GM18519 (cell line): ENCODE results near the gene GPRC5D.

Experiments
- ATAC-seq: cut with Tn5 transposase; IDR thresholded peaks from one replicate; pipeline ENCODE4 v1.9.1; 2021; ENCODE audit warnings: mild to moderate bottlenecking, moderate library complexity; ENCODE audit not compliant: unreplicated experiment, low FRiP score

Gene GPRC5D

DNA sequence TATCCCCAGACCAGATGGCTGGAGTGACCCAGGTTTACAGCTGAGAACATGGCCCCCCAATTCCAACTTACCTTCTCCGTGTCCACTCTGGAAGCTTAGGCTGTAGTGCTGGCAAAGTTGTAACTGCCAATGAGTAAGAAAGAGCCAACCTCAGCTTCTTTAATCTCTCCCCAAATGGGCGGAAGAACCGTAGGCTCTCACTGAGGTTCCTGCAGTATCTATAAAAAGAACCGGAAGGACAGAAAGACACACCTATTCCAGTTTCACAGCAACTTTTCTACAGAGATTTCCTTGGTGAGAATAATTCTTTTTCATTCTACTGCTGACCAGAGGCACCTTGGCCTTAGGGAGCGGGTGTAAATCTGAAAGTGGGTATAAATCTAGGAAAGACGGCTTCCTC, at the start of gene GPRC5D:
Gene GPRC5D, minus strand, starts transcription at position 135 of the 400 bp plus-strand sequence. CDS start 1,786 bp downstream, outside the sequence.
- ATAC-seq: no peak

DNA sequence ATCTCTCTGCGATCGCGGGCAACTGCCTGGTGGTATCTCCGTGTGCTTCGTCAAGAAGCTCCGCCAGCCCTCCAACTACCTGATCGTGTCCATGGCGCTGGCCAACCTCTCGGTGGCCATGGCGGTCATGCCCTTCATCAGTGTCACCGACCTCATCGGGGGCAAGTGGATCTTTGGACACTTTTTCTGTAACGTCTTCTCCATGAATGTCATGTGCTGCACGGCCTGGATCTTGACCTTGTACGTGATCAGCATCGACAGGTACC, 49.7 kb upstream of the GPRC5D start:
- ATAC-seq: no peak

DNA sequence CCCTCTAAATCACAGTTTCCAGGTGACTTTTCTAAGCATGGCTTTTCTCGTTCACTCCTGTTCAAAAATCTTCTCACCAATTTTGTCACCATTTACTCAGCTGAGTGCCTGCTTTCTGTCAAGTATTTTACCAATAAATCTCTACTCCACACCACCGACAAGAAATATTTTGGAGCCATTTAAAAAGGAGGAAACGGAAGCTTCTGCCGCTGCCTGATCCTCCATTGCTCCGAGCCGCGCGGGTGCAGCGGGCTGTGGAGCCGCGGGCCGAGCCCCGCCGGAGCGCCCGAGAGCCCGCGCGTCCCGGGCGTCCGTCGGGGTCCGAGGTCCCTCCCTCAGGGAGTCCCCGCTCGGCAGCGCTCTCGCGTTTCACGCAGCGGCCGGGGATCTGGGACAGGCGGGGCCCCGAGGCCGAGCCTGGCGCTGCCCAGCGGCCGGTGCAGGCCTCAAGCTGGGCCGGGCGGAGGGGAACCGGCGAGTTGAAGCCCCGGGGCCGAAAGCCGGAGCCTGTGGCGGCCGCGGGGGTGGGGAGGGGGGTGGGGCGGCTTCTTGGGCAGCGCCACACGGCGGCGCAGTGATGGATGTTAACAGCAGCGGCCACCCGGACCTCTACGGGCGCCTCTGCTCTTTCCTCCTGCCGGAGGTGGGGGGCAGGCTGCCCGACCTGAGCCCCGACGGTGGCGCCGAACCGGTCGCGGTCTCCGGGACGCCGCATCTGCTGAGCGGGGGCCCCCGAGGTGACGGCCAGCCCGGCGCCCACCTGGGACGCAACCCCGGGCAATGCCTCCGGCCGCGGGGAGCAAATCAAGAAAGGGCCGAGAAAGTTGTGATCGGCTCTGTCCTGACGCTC, 49.2 kb upstream of the GPRC5D start:
- no peak for ATAC-seq

DNA sequence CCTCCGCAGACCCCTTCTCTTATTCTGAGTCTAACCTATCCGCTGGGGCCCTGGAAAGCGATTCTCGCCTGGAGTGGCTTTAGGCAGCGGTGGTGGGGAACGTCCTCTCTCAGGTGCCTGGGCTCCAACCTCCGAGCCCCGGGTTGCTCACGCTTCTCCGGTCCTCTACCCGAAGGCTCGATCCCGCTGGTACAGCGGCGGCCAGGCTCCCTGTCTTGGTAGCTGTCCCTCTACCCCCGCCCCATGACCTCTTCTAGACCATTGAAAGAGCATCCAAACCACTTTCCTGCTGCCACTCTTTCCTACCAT, 48.6 kb upstream of the GPRC5D start:
- ATAC-seq: peak; percentile 10

DNA sequence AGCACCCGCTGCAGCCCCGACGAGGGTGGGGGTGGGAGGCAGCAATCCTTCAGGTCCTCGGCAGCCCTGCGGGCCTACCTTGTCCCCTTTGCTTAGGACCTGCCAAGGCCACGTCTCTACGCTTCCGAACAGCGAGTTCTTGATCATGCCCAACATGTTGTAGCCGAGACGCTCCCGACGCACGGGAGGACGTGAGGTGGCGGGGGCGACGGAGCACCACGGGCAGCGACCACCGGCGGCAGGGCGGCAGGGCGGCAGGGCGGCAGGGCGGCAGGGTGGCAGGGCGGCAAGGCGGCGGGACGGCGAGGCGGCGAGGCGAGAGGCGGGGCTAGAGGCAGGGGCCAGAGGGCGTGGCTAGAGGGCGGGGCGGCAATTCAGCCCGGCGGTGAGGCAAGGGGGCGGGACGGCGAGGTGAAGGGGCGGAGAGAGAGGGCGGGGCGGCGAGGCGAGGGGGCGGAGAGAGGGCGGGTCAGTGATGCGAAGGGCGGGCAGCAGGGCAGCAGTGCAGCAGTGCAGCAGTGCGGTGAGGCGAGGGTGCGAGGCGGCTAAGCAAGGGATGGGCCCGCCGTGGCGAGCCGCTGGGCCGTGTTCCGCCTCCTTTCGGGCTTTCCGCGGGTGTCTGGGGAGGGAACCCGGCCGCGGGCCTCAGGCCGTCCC, 48.1 kb upstream of the GPRC5D start, which contains the start of gene HEBP1:
Gene HEBP1, minus strand, starts transcription at position 307 of the 657 bp plus-strand sequence. Its CDS starts 151 bp downstream, at position 156.
- ATAC-seq: peak; percentile 42

DNA sequence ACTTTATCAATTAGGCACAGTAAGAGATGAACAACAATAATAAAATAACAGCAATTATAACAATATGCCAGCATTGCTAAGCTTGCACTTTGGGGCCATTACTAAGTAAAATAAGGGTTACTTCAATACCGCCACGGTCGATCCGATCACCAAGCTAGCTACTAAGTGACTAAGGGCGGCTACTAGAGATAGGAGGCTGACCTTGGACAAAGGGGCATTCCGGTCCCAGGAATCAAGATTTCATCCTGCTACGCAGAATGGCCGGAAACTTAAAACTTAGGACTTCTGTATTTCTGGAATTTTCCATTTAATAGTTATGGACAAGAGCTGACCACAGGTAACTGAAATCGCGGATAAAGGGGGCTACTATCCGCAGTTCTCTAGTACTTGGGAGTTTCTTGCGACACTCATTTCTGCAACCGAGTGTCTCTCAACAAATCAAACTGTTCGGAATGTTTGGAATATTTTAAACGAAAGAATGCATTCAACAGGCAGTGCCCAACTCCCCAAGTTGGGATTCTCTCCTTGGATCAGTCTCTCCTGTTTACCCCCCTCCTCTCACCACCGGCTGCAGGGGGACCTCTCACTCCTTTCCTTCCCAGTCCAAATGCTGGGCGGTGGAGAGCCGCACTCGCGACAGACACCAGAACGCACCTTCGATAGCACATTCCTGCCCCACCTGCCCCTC, 47.4 kb upstream of the GPRC5D start:
- ATAC-seq: no peak

DNA sequence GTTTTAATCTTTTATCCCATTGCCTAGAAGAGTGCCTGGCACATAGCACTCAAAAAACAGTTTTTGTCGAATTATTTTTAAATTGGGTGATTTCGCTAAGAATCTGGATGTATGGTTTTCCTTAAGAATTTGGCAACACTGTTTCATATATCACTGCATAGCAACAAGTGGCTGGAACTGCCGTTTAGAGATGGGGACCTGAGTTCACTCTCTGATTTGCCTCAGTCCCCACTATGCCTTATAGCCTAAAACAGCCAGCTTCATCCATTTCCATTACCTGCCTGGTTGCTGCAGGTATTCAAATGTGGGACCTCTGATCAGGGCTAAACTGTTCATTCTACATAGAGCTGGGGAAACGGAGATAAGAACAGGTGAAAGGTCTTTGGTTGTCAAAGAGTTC, 46.3 kb upstream of the GPRC5D start:
- ATAC-seq: no peak

DNA sequence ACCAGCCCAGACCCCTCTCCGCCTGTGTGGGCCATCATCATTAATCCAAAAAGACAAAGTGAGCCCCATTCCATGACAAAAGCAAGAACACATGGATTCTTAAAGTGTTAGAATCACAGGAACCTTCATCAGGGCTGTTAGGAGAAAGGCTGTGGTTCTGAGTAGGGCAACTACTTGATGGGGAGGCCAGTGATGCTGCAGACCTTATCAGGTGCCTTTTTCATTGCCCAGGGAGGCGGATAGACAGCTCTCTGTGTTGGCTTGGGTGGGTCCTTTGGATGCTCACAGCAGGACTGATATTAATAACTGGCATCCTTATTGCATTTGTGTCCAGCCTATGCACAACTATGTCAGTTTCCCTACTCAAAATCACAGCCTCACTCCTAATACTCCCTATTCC, 45.8 kb upstream of the GPRC5D start:
- no peak for ATAC-seq

DNA sequence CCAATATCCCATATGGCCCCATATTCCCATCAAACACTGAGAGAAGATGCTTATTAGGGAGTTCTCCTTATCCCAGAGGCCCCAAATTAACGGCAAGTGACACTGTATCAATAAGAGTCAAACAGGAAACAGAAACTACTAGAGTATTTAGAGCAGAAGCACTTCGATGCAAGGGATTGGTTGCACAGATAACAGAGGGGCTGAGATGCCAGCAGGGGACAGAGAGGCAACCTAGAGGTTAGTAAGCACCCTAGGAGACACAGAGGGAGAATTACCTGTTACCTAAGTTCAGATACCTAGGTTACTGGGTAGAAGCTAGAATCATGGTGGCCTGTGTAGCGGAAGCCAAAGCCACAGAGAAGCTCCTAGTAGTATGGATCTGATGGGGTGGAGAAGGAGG, 45.2 kb upstream of the GPRC5D start:
- ATAC-seq: no peak

DNA sequence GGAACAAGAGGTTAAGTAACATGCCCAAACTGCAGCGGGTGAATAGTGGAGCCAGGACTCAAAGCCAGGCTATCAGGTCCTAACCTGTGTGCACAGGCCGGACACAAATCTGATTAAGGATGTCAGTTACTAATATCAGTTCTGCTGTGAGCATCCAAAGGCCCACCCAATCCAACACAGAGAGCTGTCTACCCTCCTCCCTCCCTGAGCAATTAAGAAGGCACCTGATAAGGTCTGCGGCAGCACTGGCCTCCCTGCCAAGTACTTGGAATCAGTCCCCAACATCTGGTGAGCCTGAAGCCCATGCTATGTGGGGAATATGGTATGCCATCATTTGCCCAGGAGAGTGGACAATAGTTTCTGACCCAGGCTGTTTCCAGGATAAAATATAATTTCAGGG, 44.2 kb upstream of the GPRC5D start:
- no peak for ATAC-seq

DNA sequence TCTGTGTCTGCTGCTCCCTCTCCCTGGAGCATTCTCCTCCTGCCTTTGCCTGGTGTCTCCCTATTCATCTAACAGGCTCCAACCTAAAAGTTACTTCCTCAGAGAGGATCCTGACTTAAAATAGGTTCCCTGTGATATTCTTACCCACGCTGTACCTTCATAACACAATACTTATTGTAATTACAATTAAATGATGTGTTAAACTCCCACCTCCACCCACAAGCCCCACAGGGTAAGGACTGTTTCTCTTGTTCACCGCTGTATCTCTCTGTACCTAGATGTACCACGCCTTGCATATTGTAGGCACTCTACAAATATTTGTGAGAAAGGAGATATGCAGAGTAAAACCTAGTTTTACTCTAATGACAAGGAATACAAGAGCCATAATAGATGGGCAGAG, 43.1 kb upstream of the GPRC5D start:
- ATAC-seq: no peak

DNA sequence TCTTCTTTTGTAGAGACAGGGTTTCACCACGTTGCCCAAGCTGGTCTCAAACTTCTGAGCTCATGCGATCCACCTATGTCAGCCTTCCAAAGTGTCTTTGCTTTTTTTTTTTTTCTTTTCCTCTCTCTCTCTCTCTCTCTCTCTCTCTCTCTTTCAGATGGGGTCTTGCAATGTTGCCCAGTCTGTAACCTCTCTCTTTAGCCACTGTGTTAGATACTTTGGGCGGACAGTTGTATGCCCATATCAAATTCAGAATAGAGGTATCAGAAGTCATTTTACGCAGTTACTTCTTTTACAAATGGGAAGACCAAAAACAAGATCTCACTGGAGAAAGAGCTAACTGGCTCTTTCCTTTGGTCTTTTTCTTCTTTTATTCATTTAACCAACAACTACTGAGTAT, 41.4 kb upstream of the GPRC5D start:
- no peak for ATAC-seq

DNA sequence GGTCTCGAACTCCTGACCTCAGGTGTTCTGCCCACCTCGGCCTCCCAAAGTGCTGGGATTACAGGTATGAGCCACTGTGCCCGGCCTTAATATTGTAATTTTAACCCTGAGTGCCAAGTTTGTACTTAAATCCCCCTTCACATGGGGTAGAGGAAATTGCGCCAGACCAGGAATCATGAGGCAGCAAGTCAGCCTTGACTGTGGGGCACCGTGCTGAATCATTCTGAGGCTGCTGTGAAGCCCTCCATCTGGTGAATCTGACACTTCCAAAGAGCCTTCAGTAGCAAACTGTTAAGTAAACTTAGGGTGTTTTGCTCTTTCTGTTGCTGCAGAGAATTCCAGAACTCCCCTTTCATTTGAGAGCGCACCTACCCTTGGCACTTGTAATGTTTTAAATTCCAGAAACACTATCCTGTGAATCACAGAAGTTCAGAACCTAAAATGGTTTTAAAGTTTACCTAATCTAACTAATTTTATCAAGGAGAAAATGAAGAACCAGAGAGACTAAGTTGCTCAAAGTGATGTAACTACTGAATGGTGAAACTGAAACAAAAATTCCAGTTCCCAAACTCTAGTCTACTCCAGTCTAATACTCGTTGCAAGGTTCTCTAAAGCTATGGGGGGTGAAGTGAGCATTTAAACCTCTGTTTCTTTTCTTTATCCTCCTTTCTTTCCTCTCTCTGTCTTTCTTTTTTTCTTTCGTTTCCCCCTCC, 40.6 kb upstream of the GPRC5D start:
- no peak for ATAC-seq

DNA sequence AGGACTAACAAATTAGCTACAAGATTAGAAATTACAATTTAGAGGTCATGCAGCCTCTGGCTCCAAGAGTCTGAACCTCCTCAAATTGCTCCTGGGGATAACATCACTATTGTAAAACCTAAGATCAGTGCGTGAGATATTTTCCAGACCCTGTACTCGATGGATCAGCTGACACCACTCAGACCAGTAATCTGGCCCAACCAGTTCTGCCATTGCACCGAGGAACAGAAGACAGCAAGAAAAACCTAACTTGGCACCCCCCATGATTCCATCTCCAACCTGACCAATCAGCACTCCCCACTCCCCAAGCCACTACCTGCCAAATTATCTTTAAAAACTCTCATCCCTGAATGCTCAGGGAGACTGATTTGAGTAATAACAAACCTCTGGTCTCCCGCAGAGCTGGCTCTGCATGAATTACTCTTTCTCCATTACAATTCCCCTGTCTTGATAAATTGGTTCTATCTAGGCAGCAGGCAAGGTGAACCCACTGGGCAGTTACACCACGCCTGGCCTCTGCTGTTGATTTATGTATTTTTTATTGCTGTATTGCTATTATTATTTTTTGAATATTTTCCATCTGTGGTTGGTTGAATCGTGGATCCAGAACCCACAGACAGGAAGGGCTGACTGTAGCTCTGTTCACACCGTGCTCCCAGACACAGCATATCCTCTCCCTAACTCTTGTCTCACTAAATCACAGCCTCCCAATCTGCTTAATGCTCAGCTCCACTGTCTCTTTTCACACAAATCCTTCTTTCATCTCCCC, 38.9 kb upstream of the GPRC5D start:
- ATAC-seq: no peak

DNA sequence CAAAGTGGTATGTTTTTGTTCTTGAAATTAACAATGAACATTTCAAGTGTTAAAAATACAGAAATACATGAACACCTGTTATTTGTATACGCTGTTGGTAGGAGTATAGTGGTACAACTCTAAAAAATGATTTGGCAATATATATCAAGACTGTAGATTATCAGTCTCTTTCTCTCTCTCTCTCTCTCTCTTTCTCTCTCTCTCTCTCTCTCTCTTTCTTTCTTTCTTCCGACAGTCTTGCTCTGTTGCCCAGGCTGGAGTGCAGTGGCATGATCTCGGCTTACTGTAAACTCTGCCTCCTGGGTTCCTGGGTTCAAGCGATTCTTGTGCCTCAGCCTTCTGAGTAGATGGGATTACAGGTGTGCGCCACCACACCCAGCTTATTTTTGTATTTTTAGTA, 35.5 kb upstream of the GPRC5D start:
- no peak for ATAC-seq

DNA sequence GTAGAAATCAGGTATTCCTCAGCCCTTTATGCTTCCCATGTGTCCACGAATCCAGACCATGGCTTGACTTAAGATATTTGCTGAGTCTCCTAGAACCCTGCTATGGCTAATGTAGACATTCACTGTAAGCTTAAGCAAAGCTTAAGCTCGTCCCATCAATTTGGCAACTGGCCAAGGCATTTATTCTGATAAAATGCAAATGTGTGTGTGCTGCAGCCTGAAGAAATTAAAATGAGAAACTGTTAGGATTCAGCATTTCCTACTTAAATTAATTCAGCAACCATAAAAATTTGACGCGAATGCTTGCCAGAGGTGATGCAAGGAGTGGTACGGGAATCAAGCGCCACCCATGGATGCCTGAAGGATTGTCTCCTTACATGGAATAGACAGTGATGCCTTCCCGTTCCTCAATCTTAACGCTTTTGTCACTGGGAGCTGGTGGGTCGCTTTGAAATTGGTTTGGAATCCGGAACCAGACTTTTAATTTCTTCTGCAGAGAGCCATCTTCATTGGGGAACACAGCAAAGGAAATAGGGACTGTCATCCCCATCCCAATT, 34.9 kb upstream of the GPRC5D start:
- no peak for ATAC-seq

DNA sequence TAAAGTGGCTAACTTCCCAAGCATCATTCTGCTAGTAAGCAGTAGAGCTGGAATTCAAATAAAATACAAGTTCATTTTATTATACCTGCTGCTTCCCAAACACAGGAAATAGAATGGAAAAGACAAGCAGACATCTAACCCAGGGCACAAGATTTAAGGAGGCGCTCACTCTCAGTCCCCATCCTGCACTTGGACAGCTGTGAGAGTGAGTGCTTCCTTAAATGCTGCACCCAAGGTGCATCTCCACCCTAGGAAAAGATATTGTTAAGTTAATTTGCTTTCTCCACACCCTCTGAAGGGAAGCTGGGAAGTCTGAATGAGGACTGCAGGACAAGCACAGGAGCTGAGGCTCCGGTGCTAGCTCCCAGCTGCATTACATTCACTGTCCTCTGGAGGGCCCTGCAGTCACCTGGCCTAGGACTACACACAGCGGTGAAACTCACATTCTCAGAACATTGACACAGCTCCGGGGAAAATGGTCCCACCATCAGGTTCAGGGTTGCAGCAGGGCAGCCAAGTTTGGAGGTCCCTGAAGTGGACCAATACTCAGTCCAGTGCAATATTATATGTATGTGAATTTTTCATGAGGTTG, 33.9 kb upstream of the GPRC5D start:
- ATAC-seq: no peak

DNA sequence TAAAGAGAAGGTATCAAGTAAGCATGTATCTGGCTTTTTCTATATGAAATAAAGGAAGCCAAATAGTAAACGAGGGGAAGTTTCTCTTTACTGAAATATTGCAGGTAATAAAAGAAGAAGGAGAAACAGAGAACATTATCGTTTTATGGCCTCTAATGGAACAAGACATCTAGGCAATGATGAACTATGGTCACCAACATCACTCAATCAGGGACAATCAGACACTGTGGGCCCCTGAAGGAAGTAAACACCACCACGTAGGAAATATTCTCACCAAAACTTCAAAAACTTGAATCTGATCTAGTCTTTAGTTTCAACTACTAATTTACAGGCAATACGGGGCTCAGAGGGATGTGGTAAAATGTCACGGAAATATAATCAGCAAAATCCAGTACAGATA, 32.2 kb upstream of the GPRC5D start:
- no peak for ATAC-seq

DNA sequence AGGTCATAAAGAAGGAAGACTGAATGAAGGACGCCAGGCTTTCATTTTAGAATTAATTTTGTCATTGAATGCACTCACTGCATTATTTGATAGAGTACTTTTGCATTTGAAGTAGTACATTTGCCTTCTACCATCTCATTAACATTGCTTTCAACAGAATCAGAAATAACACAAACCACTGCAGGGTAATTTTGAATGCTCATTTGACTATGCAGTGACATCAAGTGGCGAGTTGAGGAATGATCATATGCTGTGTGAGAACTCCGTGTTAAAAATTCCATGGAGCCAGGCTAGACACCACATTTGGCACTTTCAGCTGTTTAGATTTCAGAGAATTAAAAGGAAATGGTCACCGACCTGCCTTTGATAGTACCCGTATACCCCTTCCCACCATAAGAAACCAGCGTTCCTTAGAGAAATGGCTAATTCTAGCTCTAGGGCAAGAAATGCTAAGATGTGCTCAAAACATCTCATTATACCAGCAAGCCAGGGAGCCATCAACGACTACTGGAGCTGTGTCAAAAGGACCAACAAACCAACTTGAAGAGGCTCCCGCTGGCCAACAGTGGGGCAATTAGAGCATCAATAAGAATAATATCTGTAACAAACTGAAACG, 31.6 kb upstream of the GPRC5D start:
- ATAC-seq: no peak
